AG10803 (cell line): ENCODE measurements around the gene PRDM16.

Source experiments
- DNase-seq: peaks from one replicate; pipeline ENCODE4 v3.0.0; 2010; ENCODE audit warnings: low read depth
- H3K4me3 ChIP-seq: 2 replicates; pipeline ENCODE4 v1.5.1; 2011; ENCODE audit warnings: mild to moderate bottlenecking, low read length, control low read depth
- CTCF ChIP-seq: conservative IDR thresholded peaks from 2 replicates; pipeline ENCODE4 v1.5.1; 2011; ENCODE audit warnings: mild to moderate bottlenecking, low read length, control low read depth, inconsistent platforms

Gene PRDM16

GRCh38 chr1:3430406-3430805 is 361.4 kb downstream of the PRDM16 start:
- H3K4me3 ChIP-seq, result no peak overlapping the region
- TF ChIP-seq CTCF, result no peak
- DNase-seq, result no peak

- TF ChIP-seq CTCF, result no peak
- no peak for DNase-seq
Observed at GRCh38 chr1:3430820-3431219, 361.8 kb downstream of the PRDM16 start.

GRCh38 chr1:3431266-3431665 is 362.3 kb downstream of the PRDM16 start:
- TF ChIP-seq CTCF, result peak; percentile 12; the same call in 1 of the 2 replicates

More at GRCh38 chr1:3430820-3431219, 361.8 kb downstream of the PRDM16 start:
- H3K4me3 ChIP-seq, result no peak overlapping the region

GRCh38 chr1:3431686-3432085 is 362.7 kb downstream of the PRDM16 start:
- TF ChIP-seq CTCF, result no peak
- no peak overlapping the region for H3K4me3 ChIP-seq
- no peak for DNase-seq

More at GRCh38 chr1:3431266-3431665, 362.3 kb downstream of the PRDM16 start:
- H3K4me3 ChIP-seq, result no peak overlapping the region
- DNase-seq, result no peak

GRCh38 chr1:3432306-3432705 is 363.3 kb downstream of the PRDM16 start:
- DNase-seq, result no peak
- H3K4me3 ChIP-seq, result no peak overlapping the region
- no peak for TF ChIP-seq CTCF

GRCh38 chr1:3433076-3433475 is 364.1 kb downstream of the PRDM16 start:
- TF ChIP-seq CTCF, result no peak
- no peak for DNase-seq
- no peak overlapping the region for H3K4me3 ChIP-seq

GRCh38 chr1:3433596-3434320 is 364.8 kb downstream of the PRDM16 start:
- DNase-seq, result no peak
- H3K4me3 ChIP-seq, result no peak overlapping the region
- no peak for TF ChIP-seq CTCF
